Muscle layer of colon (tissue), 2 donors: ENCODE measurements around the gene ALDH1A2.
"Not testable (repeated sequence)": the region's sequence is repeated elsewhere in the genome, so short reads cannot be mapped to it uniquely, and the experiment has no call there.

Experiments
- H3K27ac ChIP-seq: one replicate; pipeline ENCODE4 v1.7.0; 2013; ENCODE audit warnings: low read depth, mild to moderate bottlenecking, low read length, moderate library complexity
- H3K27me3 ChIP-seq, 2 donors: one replicate each; pipeline ENCODE4 v1.7.0; 2013; ENCODE audit warnings: low read length in 2 of 2, mild to moderate bottlenecking in 2 of 2; ENCODE audit not compliant: insufficient read depth in 2 of 2, control insufficient read depth in 1 of 2
- H3K36me3 ChIP-seq: one replicate; pipeline ENCODE4 v1.7.0; 2013; ENCODE audit warnings: mild to moderate bottlenecking, low read length; ENCODE audit not compliant: insufficient read depth
- H3K4me1 ChIP-seq: one replicate; pipeline ENCODE4 v1.7.0; 2013; ENCODE audit warnings: mild to moderate bottlenecking, low read length; ENCODE audit not compliant: insufficient read depth
- H3K4me3 ChIP-seq, 2 donors: one replicate each; pipeline ENCODE4 v1.7.0; 2013; ENCODE audit warnings: low read length in 2 of 2, low read depth in 1 of 2, mild to moderate bottlenecking in 1 of 2, moderate library complexity in 1 of 2
- H3K9ac ChIP-seq: one replicate; pipeline ENCODE4 v1.7.0; 2013; ENCODE audit warnings: low read length
- H3K9me3 ChIP-seq: one replicate; pipeline ENCODE4 v1.7.0; 2013; ENCODE audit warnings: mild to moderate bottlenecking, low read length
- donor health status: abdominal sarcoma.
- donor health status: Adenocarcinoma of cecum.

ALDH1A2 gene

GRCh38 chr15:58065445-58066041, at the start of gene ALDH1A2:
ALDH1A2 (minus strand) TSS chr15:58065711; CDS start chr15:58065650, 61 bp downstream.
- Histone ChIP-seq H3K27ac (no peak within 1 kb of the TSS), H3K9me3 (no peaks in the 10 kb centered on the region), H3K4me3 (peak within 1 kb of the TSS; percentile 27 to 50), H3K36me3 (no peaks in the 10 kb centered on the region), H3K4me1 (no peaks in the 10 kb centered on the region), H3K27me3 (peaks cover 30 to 41% of the 10 kb centered on the region in 2 donors), H3K9ac (no peak within 1 kb of the TSS)

GRCh38 chr15:58114812-58115211, 49.3 kb upstream of the ALDH1A2 start:
- H3K27me3 ChIP-seq = no peaks in the 10 kb centered on the region
- H3K36me3 ChIP-seq = no peaks in the 10 kb centered on the region
- no peaks in the 10 kb centered on the region for H3K9me3 ChIP-seq
- H3K9ac ChIP-seq = no peak overlapping the region
- H3K4me1 ChIP-seq = no peaks in the 10 kb centered on the region
- H3K27ac ChIP-seq = no peak overlapping the region
- H3K4me3 ChIP-seq = no peak overlapping the region

- Histone ChIP-seq H3K27ac (no peak overlapping the region), H3K4me1 (no peaks in the 10 kb centered on the region), H3K36me3 (no peaks in the 10 kb centered on the region), H3K27me3 (no peaks in the 10 kb centered on the region), H3K9me3 (no peaks in the 10 kb centered on the region), H3K4me3 (no peak overlapping the region), H3K9ac (no peak overlapping the region)
These were observed 48.9 kb upstream of the ALDH1A2 start for GRCh38 chr15:58114388-58114787.

GRCh38 chr15:58113358-58113757, 47.8 kb upstream of the ALDH1A2 start:
- H3K4me3 ChIP-seq, H3K27me3 ChIP-seq, H3K27ac ChIP-seq, H3K9ac ChIP-seq, H3K9me3 ChIP-seq, H3K4me1 ChIP-seq, H3K36me3 ChIP-seq: not testable (repeated sequence)

GRCh38 chr15:58111718-58112104, 46.2 kb upstream of the ALDH1A2 start:
- no peaks in the 10 kb centered on the region for H3K36me3 ChIP-seq
- H3K27ac ChIP-seq = no peak overlapping the region
- H3K9ac ChIP-seq = no peak overlapping the region
- H3K9me3 ChIP-seq = no peaks in the 10 kb centered on the region
- H3K4me3 ChIP-seq = no peak overlapping the region
- H3K27me3 ChIP-seq = no peaks in the 10 kb centered on the region
- H3K4me1 ChIP-seq = no peaks in the 10 kb centered on the region

GRCh38 chr15:58110999-58111717, 45.6 kb upstream of the ALDH1A2 start:
- Histone ChIP-seq H3K36me3 (no peaks in the 10 kb centered on the region), H3K4me1 (no peaks in the 10 kb centered on the region)

GRCh38 chr15:58109419-58109818, 43.9 kb upstream of the ALDH1A2 start:
- Histone ChIP-seq H3K36me3 (no peaks in the 10 kb centered on the region), H3K27ac (no peak overlapping the region), H3K4me3 (no peak overlapping the region), H3K9ac (no peak overlapping the region), H3K27me3 (no peaks in the 10 kb centered on the region), H3K9me3 (no peaks in the 10 kb centered on the region), H3K4me1 (no peaks in the 10 kb centered on the region)

More at GRCh38 chr15:58110999-58111717, 45.6 kb upstream of the ALDH1A2 start:
- no peak overlapping the region for H3K4me3 ChIP-seq
- no peaks in the 10 kb centered on the region for H3K9me3 ChIP-seq
- H3K27me3 ChIP-seq = no peaks in the 10 kb centered on the region
- no peak overlapping the region for H3K9ac ChIP-seq
- H3K27ac ChIP-seq = no peak overlapping the region

- H3K4me1 ChIP-seq = no peaks in the 10 kb centered on the region
- H3K9ac ChIP-seq = no peak overlapping the region
- no peaks in the 10 kb centered on the region for H3K9me3 ChIP-seq
- H3K36me3 ChIP-seq = no peaks in the 10 kb centered on the region
- H3K4me3 ChIP-seq = no peak overlapping the region
- no peak overlapping the region for H3K27ac ChIP-seq
- no peaks in the 10 kb centered on the region for H3K27me3 ChIP-seq
These were observed 42.6 kb upstream of the ALDH1A2 start for GRCh38 chr15:58108117-58108516.

- no peaks in the 10 kb centered on the region for H3K27me3 ChIP-seq
- H3K9ac ChIP-seq = no peak overlapping the region
- no peak overlapping the region for H3K27ac ChIP-seq
- no peaks in the 10 kb centered on the region for H3K36me3 ChIP-seq
- H3K9me3 ChIP-seq = no peaks in the 10 kb centered on the region
- no peak overlapping the region for H3K4me3 ChIP-seq
- no peaks in the 10 kb centered on the region for H3K4me1 ChIP-seq
These were observed 38.0 kb upstream of the ALDH1A2 start for GRCh38 chr15:58103482-58103881.

- H3K9ac ChIP-seq = no peak overlapping the region
- H3K27me3 ChIP-seq = no peaks in the 10 kb centered on the region
- no peaks in the 10 kb centered on the region for H3K9me3 ChIP-seq
- H3K27ac ChIP-seq = no peak overlapping the region
- H3K4me1 ChIP-seq = no peaks in the 10 kb centered on the region
- no peaks in the 10 kb centered on the region for H3K36me3 ChIP-seq
- no peak overlapping the region for H3K4me3 ChIP-seq
These were observed 31.1 kb upstream of the ALDH1A2 start for GRCh38 chr15:58096529-58097084.

GRCh38 chr15:58095415-58095814, 29.9 kb upstream of the ALDH1A2 start:
- H3K9me3 ChIP-seq = no peaks in the 10 kb centered on the region
- no peaks in the 10 kb centered on the region for H3K27me3 ChIP-seq
- no peaks in the 10 kb centered on the region for H3K36me3 ChIP-seq
- no peaks in the 10 kb centered on the region for H3K4me1 ChIP-seq
- no peak overlapping the region for H3K9ac ChIP-seq
- no peak overlapping the region for H3K27ac ChIP-seq
- no peak overlapping the region for H3K4me3 ChIP-seq

GRCh38 chr15:58087871-58088270, 22.4 kb upstream of the ALDH1A2 start:
- H3K4me1 ChIP-seq = no peaks in the 10 kb centered on the region
- no peak overlapping the region for H3K4me3 ChIP-seq
- no peaks in the 10 kb centered on the region for H3K9me3 ChIP-seq
- no peaks in the 10 kb centered on the region for H3K27me3 ChIP-seq
- no peak overlapping the region for H3K27ac ChIP-seq
- no peak overlapping the region for H3K9ac ChIP-seq
- no peaks in the 10 kb centered on the region for H3K36me3 ChIP-seq
